ENCODE data around the gene AK9.

The AK9 gene

DNA sequence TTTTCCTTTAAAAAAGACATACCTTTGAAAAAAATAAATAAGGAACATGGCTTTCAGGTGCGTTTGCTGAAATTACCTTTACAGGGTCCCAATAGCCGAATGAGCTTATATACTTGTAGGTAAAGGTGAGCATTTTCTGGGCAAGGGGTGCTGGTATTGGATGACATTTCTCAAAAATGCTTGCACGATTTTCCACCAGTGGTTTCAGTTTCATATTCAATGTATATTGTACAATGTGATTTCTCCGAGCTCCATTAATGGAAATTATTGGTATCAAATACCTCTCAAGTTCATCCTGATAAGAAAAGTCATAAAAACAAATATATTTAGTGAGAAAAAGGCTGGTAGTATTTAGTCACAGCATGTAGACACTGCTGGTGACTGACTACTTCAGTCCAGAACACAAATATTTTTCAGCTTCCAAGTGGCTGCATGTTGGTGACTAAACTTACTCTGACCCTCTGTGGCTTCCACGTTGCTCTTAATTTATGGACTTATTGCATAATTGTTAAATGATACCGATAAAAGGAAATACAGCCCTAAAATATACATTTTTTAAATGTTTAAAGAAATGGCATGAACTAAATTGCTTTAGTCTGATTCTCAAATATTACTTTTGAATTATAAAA, 175.1 kb downstream of the AK9 start:
- H3K27ac Mint-ChIP-seq = no peak overlapping the region
- H3K36me3 Mint-ChIP-seq (ENCODE audit: low read depth) = no peaks in the 10 kb centered on the region
- no peak for DNase-seq

DNA sequence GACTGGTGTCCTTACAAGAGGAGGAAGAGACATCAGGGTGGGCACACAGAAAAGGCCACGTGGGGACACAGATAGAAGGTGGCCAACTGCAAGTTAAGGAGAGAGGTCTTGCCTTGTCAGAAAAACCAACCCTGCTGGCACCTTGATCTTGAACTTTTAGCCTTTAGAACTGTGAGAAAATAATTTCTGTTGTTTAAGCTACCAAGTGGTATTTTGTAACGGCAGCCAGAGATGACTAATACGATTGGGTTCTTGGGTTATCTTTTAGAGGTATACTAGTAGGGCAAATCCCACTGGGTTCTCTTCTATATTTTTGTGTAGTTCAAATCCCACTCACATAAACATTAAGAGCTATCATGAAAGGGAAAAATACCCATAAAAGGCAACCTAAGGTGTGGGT, 176.1 kb downstream of the AK9 start:
- TF ChIP-seq, protein P1, sequence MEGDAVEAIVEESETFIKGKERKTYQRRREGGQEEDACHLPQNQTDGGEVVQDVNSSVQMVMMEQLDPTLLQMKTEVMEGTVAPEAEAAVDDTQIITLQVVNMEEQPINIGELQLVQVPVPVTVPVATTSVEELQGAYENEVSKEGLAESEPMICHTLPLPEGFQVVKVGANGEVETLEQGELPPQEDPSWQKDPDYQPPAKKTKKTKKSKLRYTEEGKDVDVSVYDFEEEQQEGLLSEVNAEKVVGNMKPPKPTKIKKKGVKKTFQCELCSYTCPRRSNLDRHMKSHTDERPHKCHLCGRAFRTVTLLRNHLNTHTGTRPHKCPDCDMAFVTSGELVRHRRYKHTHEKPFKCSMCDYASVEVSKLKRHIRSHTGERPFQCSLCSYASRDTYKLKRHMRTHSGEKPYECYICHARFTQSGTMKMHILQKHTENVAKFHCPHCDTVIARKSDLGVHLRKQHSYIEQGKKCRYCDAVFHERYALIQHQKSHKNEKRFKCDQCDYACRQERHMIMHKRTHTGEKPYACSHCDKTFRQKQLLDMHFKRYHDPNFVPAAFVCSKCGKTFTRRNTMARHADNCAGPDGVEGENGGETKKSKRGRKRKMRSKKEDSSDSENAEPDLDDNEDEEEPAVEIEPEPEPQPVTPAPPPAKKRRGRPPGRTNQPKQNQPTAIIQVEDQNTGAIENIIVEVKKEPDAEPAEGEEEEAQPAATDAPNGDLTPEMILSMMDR (IDR thresholded peaks at IDR 0.05) = no peak
- Mint-ChIP-seq H3K27me3 (ENCODE audit: low read depth, poor library complexity) (no peaks in the 10 kb centered on the region), H3K9me3 (peaks cover 4% of the 10 kb centered on the region), H3K4me3 (no peak overlapping the region), H3K36me3 (ENCODE audit: low read depth) (no peaks in the 10 kb centered on the region), H3K4me1 (no peaks in the 10 kb centered on the region), H3K27ac (no peak overlapping the region)
- no peak for DNase-seq

More for the DNA sequence above, 175.1 kb downstream of the AK9 start:
- no peaks in the 10 kb centered on the region for H3K9me3 Mint-ChIP-seq
- TF ChIP-seq, protein P1 (IDR thresholded peaks at IDR 0.05) = no peak
- H3K27me3 Mint-ChIP-seq (ENCODE audit: low read depth, poor library complexity) = peaks cover 4% of the 10 kb centered on the region
- H3K4me1 Mint-ChIP-seq = no peaks in the 10 kb centered on the region
- H3K4me3 Mint-ChIP-seq = no peak overlapping the region

DNA sequence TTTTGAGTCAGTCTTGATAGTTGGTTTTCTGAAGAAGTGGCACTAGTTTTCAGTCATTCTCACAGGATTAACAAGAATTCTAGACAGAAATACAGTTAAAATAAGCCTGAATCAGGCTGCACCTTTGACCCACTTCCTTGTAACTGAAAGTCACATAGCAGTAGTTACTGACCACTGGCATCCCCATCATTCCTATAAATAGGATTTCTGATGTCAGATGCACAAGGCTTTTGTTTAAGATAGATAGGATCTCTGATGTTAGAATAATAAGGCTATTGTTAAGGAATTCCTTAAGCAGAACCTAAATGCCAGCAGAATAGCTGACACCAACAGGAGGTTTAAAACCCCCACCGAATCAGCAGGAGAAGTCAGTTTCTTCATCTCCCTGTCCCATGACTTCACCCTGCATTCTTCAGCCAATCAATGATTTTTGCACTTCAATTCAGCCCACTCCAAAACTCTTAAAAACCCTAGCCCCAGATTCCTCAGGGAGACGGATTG, 177.4 kb downstream of the AK9 start:
- peaks cover 1% of the 10 kb centered on the region for H3K4me1 Mint-ChIP-seq
- no peak for DNase-seq
- TF ChIP-seq, protein P1 (IDR thresholded peaks at IDR 0.05) = no peak

DNA sequence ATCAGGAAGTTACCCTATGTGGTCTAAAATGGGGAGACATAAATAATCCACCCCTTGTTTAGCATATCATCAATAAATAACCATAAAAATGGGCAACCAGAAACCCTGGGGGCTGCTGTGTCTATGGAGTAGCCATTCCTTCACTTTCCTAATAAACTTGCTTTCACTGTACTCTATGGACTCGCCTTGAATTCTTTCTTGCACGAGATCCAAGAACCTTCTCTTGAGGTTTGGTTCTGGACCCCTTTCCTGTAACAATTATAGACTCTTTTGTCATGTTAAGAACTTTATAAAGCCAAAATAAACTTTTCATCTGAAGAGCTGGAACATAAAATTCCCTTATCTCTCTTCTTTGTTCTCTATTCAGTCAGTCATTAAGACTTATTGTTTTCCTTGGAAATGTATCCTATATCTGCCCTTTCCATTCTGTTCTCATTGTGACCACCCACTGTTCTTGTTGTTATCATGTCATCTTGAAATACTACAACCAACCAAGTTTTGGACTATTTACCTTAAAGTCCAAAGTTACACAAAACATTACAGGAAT, 178.7 kb downstream of the AK9 start:
- H3K4me3 Mint-ChIP-seq = no peak overlapping the region
- no peak overlapping the region for H3K27ac Mint-ChIP-seq
- H3K27me3 Mint-ChIP-seq (ENCODE audit: low read depth, poor library complexity) = no peaks in the 10 kb centered on the region
- DNase-seq = no peak
- peaks cover 9% of the 10 kb centered on the region for H3K4me1 Mint-ChIP-seq
- peaks cover 10% of the 10 kb centered on the region for H3K9me3 Mint-ChIP-seq
- no peaks in the 10 kb centered on the region for H3K36me3 Mint-ChIP-seq (ENCODE audit: low read depth)
- TF ChIP-seq, protein P1 (IDR thresholded peaks at IDR 0.05) = no peak

More for the DNA sequence above, 177.4 kb downstream of the AK9 start:
- no peak overlapping the region for H3K4me3 Mint-ChIP-seq
- H3K9me3 Mint-ChIP-seq = peaks cover 7% of the 10 kb centered on the region
- no peaks in the 10 kb centered on the region for H3K27me3 Mint-ChIP-seq (ENCODE audit: low read depth, poor library complexity)
- H3K36me3 Mint-ChIP-seq (ENCODE audit: low read depth) = no peaks in the 10 kb centered on the region
- no peak overlapping the region for H3K27ac Mint-ChIP-seq

DNA sequence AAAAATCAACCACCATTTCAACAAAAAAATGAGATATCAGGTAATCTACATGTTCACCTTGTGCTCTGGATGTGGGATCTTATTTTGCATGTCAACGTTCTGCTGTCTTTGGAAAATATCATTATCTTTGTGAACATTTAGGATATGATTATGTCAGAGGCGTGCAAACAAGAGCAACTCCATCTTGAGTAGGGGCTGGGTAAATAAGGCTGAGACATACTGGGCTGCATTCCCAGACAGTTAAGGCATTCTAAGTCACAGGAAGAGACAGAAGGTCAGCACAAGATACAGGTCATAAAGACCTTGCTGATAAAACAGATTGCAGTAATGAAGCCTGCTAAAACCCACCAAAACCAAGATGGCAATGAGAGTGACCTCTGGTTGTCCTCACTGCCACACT, 179.2 kb downstream of the AK9 start:
- no peaks in the 10 kb centered on the region for H3K36me3 Mint-ChIP-seq (ENCODE audit: low read depth)
- peaks cover 10% of the 10 kb centered on the region for H3K9me3 Mint-ChIP-seq
- H3K4me3 Mint-ChIP-seq = no peak overlapping the region
- TF ChIP-seq, protein P1 (IDR thresholded peaks at IDR 0.05) = no peak
- H3K27me3 Mint-ChIP-seq (ENCODE audit: low read depth, poor library complexity) = no peaks in the 10 kb centered on the region
- DNase-seq = no peak
- no peak overlapping the region for H3K27ac Mint-ChIP-seq
- peaks cover 9% of the 10 kb centered on the region for H3K4me1 Mint-ChIP-seq

DNA sequence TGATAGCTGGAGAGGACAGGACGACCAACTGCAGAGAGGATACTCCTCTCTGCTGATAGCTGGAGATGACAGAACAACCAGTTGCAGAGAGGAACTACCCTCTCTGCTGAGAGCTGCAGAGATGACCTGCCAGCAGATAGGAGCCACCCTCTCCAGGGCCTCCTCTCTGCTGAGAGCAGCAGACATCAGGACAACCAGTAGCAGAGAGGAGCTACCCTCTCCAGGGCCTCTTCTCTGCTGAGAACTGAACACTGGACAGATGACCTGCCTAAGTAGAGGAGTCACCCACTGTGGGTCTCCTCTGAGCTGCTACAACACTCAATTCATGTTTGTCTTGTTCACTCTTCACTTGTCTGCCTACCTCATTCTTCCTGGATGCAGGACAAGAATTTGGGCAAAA, 180.6 kb downstream of the AK9 start:
- H3K4me1 Mint-ChIP-seq = peaks cover 9% of the 10 kb centered on the region
- H3K27me3 Mint-ChIP-seq (ENCODE audit: low read depth, poor library complexity) = no peaks in the 10 kb centered on the region
- H3K36me3 Mint-ChIP-seq (ENCODE audit: low read depth) = no peaks in the 10 kb centered on the region
- TF ChIP-seq, protein P1 (IDR thresholded peaks at IDR 0.05) = no peak
- H3K9me3 Mint-ChIP-seq = peaks cover 10% of the 10 kb centered on the region
- no peak for DNase-seq
- H3K4me3 Mint-ChIP-seq = no peak overlapping the region
- no peak overlapping the region for H3K27ac Mint-ChIP-seq
